Loucy (cell line): ENCODE results near the gene RASSF10.

ENCODE experiments used
- EZH2phosphoT487 ChIP-seq: fragments of 200-600 bp; IDR thresholded peaks from 2 replicates; pipeline ENCODE4 v1.6.1; 2018; ENCODE audit warnings: antibody characterized with exemption, mild to moderate bottlenecking, moderate library complexity, borderline replicate concordance
- TF ChIP-seq, protein P1 (sequence below): fragments of 200-600 bp; sonication (generic); conservative IDR thresholded peaks from 2 replicates; pipeline ENCODE4 v1.5.1; 2014; ENCODE audit warnings: mild to moderate bottlenecking, antibody characterized with exemption, low read length

DNA sequence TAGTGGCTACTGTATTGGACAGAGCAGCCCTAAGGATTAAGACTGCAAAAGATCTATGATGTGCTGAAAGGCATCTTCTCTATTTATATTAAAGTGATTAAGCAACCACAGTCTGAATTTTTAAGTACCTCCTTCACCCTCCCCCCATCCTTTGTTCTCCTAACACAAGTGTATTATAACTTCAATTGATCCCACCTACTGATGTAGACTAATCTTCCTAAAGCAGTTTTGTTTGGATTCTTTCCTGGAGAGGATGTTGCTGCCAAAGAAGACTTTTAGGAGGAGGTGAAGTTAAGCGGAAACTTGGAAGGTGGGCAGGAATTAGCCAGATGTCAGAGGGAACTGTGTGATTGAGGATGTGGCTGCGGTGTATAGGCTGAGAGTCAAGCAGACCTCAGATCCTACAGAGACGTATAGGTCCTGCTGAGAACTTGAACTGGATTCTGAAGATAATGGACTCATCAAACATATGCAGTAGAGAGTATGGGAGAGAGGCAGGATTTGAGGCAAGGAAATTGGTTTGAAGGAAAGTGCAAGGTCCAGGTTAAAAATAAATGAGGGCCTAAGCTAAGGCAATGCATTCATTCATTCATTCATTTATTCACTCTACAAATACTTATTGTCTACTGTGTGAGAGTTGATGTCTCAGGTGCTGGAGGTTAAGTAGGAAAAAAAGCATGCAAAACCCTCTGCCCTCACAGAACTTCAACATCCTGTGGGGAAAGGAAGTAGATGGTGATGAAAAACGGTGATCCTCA lies 5.2 kb upstream of the RASSF10 start:
- TF ChIP-seq, protein P1, sequence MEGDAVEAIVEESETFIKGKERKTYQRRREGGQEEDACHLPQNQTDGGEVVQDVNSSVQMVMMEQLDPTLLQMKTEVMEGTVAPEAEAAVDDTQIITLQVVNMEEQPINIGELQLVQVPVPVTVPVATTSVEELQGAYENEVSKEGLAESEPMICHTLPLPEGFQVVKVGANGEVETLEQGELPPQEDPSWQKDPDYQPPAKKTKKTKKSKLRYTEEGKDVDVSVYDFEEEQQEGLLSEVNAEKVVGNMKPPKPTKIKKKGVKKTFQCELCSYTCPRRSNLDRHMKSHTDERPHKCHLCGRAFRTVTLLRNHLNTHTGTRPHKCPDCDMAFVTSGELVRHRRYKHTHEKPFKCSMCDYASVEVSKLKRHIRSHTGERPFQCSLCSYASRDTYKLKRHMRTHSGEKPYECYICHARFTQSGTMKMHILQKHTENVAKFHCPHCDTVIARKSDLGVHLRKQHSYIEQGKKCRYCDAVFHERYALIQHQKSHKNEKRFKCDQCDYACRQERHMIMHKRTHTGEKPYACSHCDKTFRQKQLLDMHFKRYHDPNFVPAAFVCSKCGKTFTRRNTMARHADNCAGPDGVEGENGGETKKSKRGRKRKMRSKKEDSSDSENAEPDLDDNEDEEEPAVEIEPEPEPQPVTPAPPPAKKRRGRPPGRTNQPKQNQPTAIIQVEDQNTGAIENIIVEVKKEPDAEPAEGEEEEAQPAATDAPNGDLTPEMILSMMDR, result no peak
- no peak for TF ChIP-seq EZH2phosphoT487
